A549 treated with Mapracorat at 1 μM for 4 hours (cell line): ENCODE results near the gene MKRN2OS. TPM values are rescaled to one million over a fixed set of nuclear protein-coding genes. Genes with fewer than 3 reads are reported as not detected.

Experiments
- total RNA-seq: library from RNA; stranded (reverse); fragments of 200-300 nt; extraction: Qiagen RNA extraction; gene quantifications from 5 replicates; pipeline ENCODE4 v1.2.3, GENCODE V29; 2022

Gene MKRN2OS, protein sequence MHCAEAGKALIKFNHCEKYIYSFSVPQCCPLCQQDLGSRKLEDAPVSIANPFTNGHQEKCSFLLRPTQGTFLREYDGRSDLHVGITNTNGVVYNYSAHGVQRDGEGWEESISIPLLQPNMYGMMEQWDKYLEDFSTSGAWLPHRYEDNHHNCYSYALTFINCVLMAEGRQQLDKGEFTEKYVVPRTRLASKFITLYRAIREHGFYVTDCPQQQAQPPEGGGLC
- not detected in 5 replicates for total RNA-seq

DNA sequence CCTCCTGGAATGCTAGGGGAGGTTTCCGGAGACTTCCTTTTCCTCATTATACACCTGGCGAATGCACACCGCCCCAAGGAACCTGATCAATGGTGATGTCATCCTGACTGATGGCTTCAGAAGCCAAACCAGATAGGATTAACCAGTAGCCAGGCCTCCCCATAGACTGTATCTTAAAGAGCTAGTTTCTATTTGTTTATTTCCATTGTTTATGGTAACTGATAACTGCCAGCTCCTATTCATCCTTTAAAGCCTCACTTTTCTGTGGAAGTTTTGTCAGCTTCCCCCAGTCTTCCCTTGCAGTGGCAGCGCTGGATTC, at the start of gene MKRN2OS:
Gene MKRN2OS, minus strand, starts transcription at position 27 of the 319 bp plus-strand sequence. CDS start 35 bp downstream, outside the sequence.

DNA sequence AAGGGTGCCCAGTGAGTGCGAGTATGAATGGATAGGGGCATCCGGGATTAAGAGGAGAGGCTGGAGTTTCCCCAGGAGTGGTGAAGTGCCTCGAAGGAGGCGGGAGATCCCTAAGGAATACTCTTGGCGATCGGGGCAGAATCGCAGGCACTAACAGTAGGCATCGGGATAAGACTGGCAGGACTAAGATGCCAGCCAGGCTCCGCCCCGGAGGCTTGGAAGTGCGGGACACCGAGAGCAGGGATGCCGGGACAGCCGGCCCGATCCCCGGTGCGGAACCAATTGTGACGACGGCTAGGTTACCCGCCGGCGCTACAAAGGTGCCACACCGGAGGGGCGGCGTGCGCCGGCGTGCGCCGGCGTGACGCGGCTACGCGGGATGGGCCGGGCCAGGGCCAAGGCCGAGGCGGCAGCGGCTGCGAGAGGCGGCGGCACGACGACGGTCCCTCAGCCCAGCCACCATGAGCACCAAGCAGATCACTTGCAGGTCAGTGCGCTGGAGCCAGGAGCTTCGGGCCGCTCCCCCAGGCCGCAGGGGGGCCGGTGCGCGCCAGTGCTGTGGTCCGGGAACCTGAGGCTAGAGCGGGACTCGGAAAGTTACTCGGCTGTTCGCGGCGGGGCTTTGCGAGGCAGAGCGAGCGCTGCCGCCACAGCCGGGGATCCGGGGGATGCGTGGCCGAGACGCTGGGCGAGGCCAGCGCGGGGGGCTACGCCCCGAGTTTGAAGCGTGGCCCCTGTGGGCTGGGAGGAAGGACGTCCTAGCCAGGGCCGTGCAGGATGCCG, 11.6 kb upstream of the MKRN2OS start, which contains the start of gene MKRN2:
Gene MKRN2, plus strand, starts transcription at position 398 of the 783 bp plus-strand sequence. Its CDS starts 64 bp downstream, at position 462.

Other genes with a start within 250 kb of the MKRN2OS start
- gene TSEN2, start 61.0 kb downstream of the MKRN2OS start, total RNA-seq = 14.4 to 19.9 TPM (median 18.0 TPM) in 5 replicates
- gene MKRN2, start 11.6 kb upstream of the MKRN2OS start, total RNA-seq = 24.9 to 28.5 TPM (median 26.7 TPM) in 5 replicates
- 57.5 to 67.0 TPM (median 61.6 TPM) in 5 replicates for gene RAF1, start 118.6 kb upstream of the MKRN2OS start, total RNA-seq
- gene TMEM40, start 213.8 kb upstream of the MKRN2OS start, total RNA-seq = 0.13 to 0.43 TPM (median 0.20 TPM) in 5 replicates